Endothelial cell (in vitro differentiated cells): ENCODE data around the gene INPP5F. TPM values are rescaled to one million over a fixed set of nuclear protein-coding genes. Genes with fewer than 3 reads are reported as not detected.

Experiments
- DNase-seq: peaks from one replicate; pipeline ENCODE4 v3.0.0; 2021; ENCODE audit warnings: low spot score
- H3K27ac Mint-ChIP-seq: one replicate; pipeline ENCODE4 v1.8.0; 2021; ENCODE audit warnings: mixed read lengths, inconsistent platforms; ENCODE audit not compliant: unreplicated experiment
- H3K27me3 Mint-ChIP-seq: one replicate; pipeline ENCODE4 v1.8.0; 2021; ENCODE audit warnings: mild to moderate bottlenecking, moderate library complexity, mixed read lengths, inconsistent platforms; ENCODE audit not compliant: unreplicated experiment
- H3K36me3 Mint-ChIP-seq: one replicate; pipeline ENCODE4 v1.8.0; 2021; ENCODE audit warnings: mild to moderate bottlenecking, low read depth, mixed read lengths, inconsistent platforms; ENCODE audit not compliant: unreplicated experiment
- H3K4me1 Mint-ChIP-seq: one replicate; pipeline ENCODE4 v1.8.0; 2021; ENCODE audit warnings: mild to moderate bottlenecking, mixed read lengths, inconsistent platforms; ENCODE audit not compliant: unreplicated experiment
- H3K4me3 Mint-ChIP-seq: one replicate; pipeline ENCODE4 v1.8.0; 2021; ENCODE audit warnings: mild to moderate bottlenecking, mixed read lengths, inconsistent platforms; ENCODE audit not compliant: unreplicated experiment
- H3K9me3 Mint-ChIP-seq: one replicate; pipeline ENCODE4 v1.8.0; 2021; ENCODE audit warnings: mixed read lengths, inconsistent platforms; ENCODE audit not compliant: unreplicated experiment
- total RNA-seq: library from RNA; stranded (reverse); fragmentation: NEBNext Ultra II Directional; extraction: Animal tissue kit (Norgen Biotek cat#: 25700); gene quantifications from one replicate; pipeline ENCODE4 v1.2.1, GENCODE V29; 2021; ENCODE audit not compliant: unreplicated experiment
- TF ChIP-seq, protein P1 (sequence below): fragments of 200-600 bp; sonication (generic); IDR thresholded peaks from one replicate; pipeline ENCODE4 v1.5.0; 2021; ENCODE audit warnings: antibody characterized with exemption; ENCODE audit not compliant: unreplicated experiment

INPP5F gene
- total RNA-seq, 1 donor from 2014 or later, result 45.7 TPM

DNA sequence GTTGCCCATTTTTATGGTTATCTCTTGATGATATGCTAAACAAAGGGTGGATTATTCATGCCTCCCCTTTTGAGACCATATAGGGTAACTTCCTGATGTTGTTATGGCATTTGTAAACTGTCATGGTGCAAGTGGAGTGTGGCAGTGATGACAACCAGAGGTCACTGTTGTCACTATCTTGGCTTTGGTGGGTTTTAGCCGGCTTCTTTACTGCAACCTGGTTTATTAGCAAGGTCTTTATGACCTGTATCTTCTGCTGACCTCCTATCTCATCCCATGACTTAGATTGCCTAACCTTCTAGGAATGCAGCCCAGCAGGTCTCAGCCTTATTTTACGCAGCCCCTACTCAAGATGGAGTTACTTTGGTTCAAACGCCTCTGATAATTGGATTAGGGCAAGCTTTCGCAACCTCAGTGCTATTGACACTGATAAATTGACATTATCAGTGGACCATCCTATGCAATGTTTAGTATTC lies 37.8 kb upstream of the INPP5F start:
- TF ChIP-seq, protein P1, sequence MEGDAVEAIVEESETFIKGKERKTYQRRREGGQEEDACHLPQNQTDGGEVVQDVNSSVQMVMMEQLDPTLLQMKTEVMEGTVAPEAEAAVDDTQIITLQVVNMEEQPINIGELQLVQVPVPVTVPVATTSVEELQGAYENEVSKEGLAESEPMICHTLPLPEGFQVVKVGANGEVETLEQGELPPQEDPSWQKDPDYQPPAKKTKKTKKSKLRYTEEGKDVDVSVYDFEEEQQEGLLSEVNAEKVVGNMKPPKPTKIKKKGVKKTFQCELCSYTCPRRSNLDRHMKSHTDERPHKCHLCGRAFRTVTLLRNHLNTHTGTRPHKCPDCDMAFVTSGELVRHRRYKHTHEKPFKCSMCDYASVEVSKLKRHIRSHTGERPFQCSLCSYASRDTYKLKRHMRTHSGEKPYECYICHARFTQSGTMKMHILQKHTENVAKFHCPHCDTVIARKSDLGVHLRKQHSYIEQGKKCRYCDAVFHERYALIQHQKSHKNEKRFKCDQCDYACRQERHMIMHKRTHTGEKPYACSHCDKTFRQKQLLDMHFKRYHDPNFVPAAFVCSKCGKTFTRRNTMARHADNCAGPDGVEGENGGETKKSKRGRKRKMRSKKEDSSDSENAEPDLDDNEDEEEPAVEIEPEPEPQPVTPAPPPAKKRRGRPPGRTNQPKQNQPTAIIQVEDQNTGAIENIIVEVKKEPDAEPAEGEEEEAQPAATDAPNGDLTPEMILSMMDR, result no peak
- Mint-ChIP-seq H3K9me3 (no peaks in the 10 kb centered on the region), H3K4me3 (no peak overlapping the region), H3K27me3 (peaks cover 4% of the 10 kb centered on the region), H3K4me1 (peaks cover 34% of the 10 kb centered on the region), H3K27ac (no peak overlapping the region), H3K36me3 (peaks cover 6% of the 10 kb centered on the region)
- no peak for DNase-seq

DNA sequence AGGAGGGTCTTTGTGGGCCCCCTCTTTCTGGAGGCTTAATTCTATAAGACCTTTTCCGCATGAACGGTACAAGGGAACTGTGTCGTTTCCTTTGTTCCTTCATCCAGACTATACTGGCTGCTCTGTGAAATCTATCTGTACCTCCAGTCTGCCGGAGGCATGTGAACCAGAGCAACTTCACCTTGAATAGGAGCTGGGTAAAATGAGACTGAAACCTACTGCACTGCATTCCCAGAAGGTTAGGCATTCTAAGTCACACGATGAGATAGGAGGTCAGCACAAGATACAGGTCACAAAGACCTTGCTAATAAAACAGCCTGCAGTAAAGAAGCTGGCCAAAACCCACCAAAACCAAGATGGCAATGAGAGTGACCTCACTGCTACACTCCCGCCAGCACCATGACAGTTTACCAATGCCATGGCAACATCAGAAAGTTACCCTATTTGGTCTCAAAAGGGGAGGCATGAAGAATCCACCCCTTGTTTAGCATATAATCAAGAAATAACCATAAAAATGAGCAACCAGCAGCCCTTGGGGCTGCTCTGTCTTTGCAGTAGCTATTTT lies 36.8 kb upstream of the INPP5F start:
- DNase-seq, result no peak

DNA sequence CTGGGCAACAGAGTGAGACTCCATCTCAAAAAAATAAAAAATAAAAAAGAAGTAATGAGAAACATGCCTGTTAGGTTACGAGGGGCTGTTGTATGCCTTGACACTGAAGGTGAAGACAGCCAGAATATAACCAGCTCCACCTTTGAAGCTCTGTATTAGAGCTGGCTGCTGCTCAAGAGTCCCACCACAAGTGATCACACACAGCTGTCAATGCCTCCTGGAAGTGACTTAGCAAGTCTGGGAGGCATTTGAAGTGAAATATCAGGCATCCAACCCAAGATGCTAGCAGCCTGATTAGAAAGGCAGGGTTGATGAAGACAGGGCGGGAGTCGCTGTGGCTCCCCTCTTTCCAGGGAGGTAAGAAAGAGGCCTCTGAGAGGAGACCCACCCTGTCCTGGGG lies 34.1 kb upstream of the INPP5F start:
- Mint-ChIP-seq H3K27me3 (peaks cover 4% of the 10 kb centered on the region), H3K27ac (no peak overlapping the region), H3K4me1 (peaks cover 46% of the 10 kb centered on the region), H3K36me3 (peaks cover 17% of the 10 kb centered on the region), H3K4me3 (no peak overlapping the region), H3K9me3 (no peaks in the 10 kb centered on the region)
- TF ChIP-seq, protein P1, result no peak
- DNase-seq, result no peak

More for the DNA sequence above, 36.8 kb upstream of the INPP5F start:
- H3K4me3 Mint-ChIP-seq, result no peak overlapping the region
- TF ChIP-seq, protein P1, result no peak
- H3K9me3 Mint-ChIP-seq, result no peaks in the 10 kb centered on the region
- H3K4me1 Mint-ChIP-seq, result peaks cover 44% of the 10 kb centered on the region
- H3K27ac Mint-ChIP-seq, result peak overlapping the region; percentile 25
- peaks cover 5% of the 10 kb centered on the region for H3K27me3 Mint-ChIP-seq
- H3K36me3 Mint-ChIP-seq, result peaks cover 6% of the 10 kb centered on the region

DNA sequence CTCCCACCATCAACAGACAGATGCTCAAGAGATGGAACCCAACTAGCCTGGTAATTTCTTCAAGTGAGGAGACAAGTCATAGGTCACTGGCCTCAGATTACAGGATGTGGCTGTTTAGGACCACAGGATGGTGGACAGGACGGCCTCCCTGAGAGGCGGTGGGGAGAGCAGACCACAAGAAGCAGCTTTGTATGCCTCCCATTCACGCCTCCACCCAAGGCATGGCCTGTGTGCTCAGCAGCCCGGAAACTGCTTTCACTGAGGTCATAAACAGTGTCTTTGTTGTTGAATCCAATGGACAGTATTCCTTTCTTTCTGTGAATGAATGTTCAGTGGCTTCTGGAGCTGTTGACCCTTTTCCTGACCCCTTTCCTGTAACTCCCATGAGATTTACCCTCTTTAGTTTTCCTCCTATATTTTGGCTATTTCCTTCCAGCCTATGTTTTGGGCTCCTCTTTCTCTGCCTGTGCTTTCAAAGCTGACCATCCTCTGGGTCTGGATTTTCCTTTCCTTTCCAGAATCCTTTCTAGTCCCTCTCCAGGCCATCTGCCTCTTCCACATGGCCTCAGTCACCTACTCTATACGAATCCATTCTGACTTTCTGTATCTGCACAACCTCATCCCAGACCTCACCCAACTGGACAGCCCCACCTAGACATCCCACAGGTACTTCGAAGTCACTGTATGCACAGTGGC lies 32.4 kb upstream of the INPP5F start:
- no peak for DNase-seq
- Mint-ChIP-seq H3K4me1 (peaks cover 32% of the 10 kb centered on the region), H3K4me3 (peak overlapping the region; percentile 2), H3K36me3 (peaks cover 17% of the 10 kb centered on the region), H3K9me3 (no peaks in the 10 kb centered on the region), H3K27me3 (peaks cover 4% of the 10 kb centered on the region), H3K27ac (peak overlapping the region; percentile 11)
- TF ChIP-seq, protein P1, result no peak

DNA sequence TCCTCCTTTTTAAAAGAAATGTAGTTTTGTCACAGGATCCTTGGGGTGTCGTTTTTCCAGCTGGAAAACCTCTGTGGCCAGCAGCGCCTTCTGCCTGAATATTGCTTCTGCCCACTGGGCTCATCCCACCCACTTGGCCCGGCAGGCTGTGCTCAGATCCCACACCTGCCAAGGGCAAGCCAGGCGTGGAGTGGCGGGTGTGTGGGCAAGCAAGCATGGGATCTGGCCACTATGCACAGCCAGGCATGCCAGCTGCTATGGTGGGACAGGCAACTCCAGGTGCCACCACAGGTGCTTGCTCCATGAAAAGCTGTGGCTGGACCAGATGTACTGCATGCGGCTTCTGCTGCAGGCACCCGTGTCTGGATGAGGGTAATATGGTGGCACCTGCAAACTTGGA lies 31.2 kb upstream of the INPP5F start:
- peaks cover 23% of the 10 kb centered on the region for H3K4me1 Mint-ChIP-seq
- TF ChIP-seq, protein P1, result no peak
- peaks cover 14% of the 10 kb centered on the region for H3K36me3 Mint-ChIP-seq
- no peaks in the 10 kb centered on the region for H3K9me3 Mint-ChIP-seq
- no peak for DNase-seq
- H3K27me3 Mint-ChIP-seq, result peaks cover 4% of the 10 kb centered on the region
- no peak overlapping the region for H3K27ac Mint-ChIP-seq
- H3K4me3 Mint-ChIP-seq, result no peak overlapping the region
